HL-60 (cell line): ENCODE measurements around the gene KDR.

Source experiments
- CTCF ChIP-seq: IDR thresholded peaks from one replicate; pipeline ENCODE4 v1.5.1; 2011; ENCODE audit warnings: low read length, control low read depth, inconsistent platforms; ENCODE audit not compliant: insufficient read depth
- GABPA ChIP-seq: IDR thresholded peaks from 2 replicates; pipeline ENCODE4 v1.6.1; 2012; ENCODE audit warnings: low read depth
- POLR2AphosphoS5 ChIP-seq: IDR thresholded peaks from 2 replicates; pipeline ENCODE4 v1.6.1; 2012; ENCODE audit warnings: low read depth
- REST ChIP-seq: IDR thresholded peaks from 2 replicates; pipeline ENCODE4 v1.6.1; 2012; ENCODE audit warnings: low read depth; ENCODE audit not compliant: insufficient replicate concordance
- SPI1 ChIP-seq: IDR thresholded peaks from 2 replicates; pipeline ENCODE4 v1.6.1; 2012; ENCODE audit warnings: low read depth, mild to moderate bottlenecking, borderline replicate concordance

- TF ChIP-seq CTCF (no peak), POLR2AphosphoS5 (no peak), REST (no peak), GABPA (no peak), SPI1 (no peak)
Measured at GRCh38 chr4:55074386-55074785, 51.0 kb downstream of the KDR start.
